ENCODE measurements around the gene BPIFB4.
"Not testable (repeated sequence)": the region's sequence is repeated elsewhere in the genome, so short reads cannot be mapped to it uniquely, and the experiment has no call there.

BPIFB4 gene

GRCh38 chr20:33091147-33091546 lies 11.7 kb downstream of the BPIFB4 start:
- DNase-seq, result no peak

- DNase-seq, result no peak
These were observed 12.2 kb downstream of the BPIFB4 start for GRCh38 chr20:33091693-33092092.

GRCh38 chr20:33092361-33092760 lies 12.9 kb downstream of the BPIFB4 start:
- no peak for DNase-seq

GRCh38 chr20:33093074-33093473 lies 13.6 kb downstream of the BPIFB4 start:
- no peak for DNase-seq

- DNase-seq, result no peak
These were observed 14.1 kb downstream of the BPIFB4 start for GRCh38 chr20:33093582-33093981.

GRCh38 chr20:33095249-33095648 lies 15.8 kb downstream of the BPIFB4 start:
- no peak for DNase-seq

- DNase-seq, result peak; percentile 60
These were observed 16.6 kb downstream of the BPIFB4 start for GRCh38 chr20:33095902-33096584.

- peak; percentile 68 for DNase-seq
These were observed 17.6 kb downstream of the BPIFB4 start for GRCh38 chr20:33097001-33097400.

- DNase-seq, result no peak
These were observed 20.5 kb downstream of the BPIFB4 start for GRCh38 chr20:33099843-33100538.

- no peak for DNase-seq
These were observed 24.1 kb downstream of the BPIFB4 start for GRCh38 chr20:33103556-33103955.

GRCh38 chr20:33104336-33104735 lies 24.9 kb downstream of the BPIFB4 start:
- DNase-seq, result no peak

- peak; percentile 58 for DNase-seq
These were observed 26.0 kb downstream of the BPIFB4 start for GRCh38 chr20:33105316-33105924.

GRCh38 chr20:33106058-33106620 lies 26.7 kb downstream of the BPIFB4 start:
- DNase-seq, result peak; percentile 31

- no peak for DNase-seq
These were observed 29.2 kb downstream of the BPIFB4 start for GRCh38 chr20:33108661-33109060.

GRCh38 chr20:33110147-33110825 lies 30.8 kb downstream of the BPIFB4 start:
- no peak for DNase-seq

- no peak for DNase-seq
These were observed 31.9 kb downstream of the BPIFB4 start for GRCh38 chr20:33111306-33111705.

GRCh38 chr20:33112547-33113386 lies 33.3 kb downstream of the BPIFB4 start:
- DNase-seq, result no peak

GRCh38 chr20:33113387-33113908 lies 34.0 kb downstream of the BPIFB4 start:
- DNase-seq, result no peak

GRCh38 chr20:33115501-33115900 lies 36.1 kb downstream of the BPIFB4 start:
- DNase-seq, result not testable (repeated sequence)

- no peak for DNase-seq
These were observed 40.6 kb downstream of the BPIFB4 start for GRCh38 chr20:33119725-33120720.

- DNase-seq, result no peak
These were observed 41.5 kb downstream of the BPIFB4 start for GRCh38 chr20:33120934-33121333.

Data from right hindlimb (tissue), 1 donor.